ENCODE results near the gene ORC3.

Gene ORC3

DNA sequence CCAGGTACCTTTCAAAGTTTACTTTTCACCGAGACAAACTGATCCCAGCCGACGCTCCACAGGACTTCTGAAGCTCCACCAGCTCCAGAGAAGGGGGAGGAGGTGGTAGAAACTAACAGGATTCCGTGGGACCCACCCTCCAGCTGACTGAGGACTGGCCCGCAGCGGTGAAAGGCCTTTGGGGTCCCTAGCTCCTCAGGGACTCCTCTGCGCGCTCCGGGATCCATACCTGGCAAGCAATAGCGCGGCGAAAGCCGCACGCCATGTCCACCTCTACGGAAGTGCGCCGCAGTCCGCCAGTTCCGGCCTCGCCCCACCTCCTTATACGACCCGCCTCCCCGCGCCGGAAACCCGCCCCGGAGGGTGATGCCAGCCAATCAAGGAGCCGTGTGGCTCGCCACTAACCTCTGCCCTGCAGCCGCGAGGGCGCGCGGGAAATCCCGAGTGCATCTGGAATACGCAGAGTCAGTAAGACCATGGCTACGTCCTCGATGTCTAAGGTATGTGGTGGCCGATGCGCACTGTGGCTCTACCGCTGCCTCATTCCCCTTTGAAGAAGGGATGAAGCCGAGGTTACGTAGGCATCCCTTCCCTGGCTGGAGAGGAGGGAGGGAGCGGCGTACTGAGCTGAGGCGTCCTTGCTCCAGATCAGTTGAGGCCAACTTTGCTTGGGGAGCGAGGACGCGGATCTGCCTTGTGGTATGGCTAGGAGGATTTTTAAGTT, at the start of gene ORC3, which contains the start of gene RARS2:
Gene ORC3 (plus strand): TSS at position 443 of the 724 bp plus-strand sequence. CDS start 34 bp downstream, at position 477.
Gene RARS2 (minus strand): TSS at position 295 of the 724 bp plus-strand sequence. CDS start 30 bp downstream, at position 265.
- peak; percentile 72 for DNase-seq

DNA sequence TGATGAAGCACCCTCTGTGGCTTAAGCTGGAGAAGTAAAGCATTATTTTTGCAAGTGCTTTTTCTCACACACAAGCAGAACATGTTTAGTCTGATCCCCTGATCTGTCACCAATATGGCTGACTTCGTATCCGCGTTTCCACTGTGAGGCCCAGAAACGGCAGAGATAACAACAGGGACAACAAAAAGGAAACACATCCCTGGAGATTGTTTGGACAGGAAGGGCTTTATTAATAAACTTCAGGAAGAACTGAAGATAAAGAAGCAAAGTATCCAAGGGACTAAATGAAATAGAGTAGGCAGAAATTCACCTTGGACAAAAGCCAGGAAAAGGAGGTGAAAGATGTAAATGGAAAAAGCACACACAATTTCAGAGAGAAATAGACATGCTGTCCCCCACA, 49.4 kb upstream of the ORC3 start:
- no peak for DNase-seq

DNA sequence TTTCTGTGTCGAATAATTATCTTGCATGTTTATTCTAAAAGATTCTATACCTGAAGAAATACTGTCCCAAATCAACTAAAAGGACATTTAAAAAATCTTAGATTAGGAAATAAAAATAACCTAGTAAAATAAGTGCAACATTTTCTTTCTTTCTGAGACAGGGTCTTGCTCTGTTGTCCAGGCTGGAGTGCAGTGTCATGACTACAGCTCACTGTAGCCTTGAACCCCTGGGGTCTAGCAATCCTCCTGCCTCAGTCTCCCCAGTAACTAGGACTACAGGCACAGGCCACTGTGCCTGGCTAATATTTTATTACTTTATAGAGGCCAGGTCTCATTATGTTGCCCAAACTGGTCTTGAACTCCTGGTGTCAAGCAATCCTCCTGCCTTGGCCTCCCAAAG, 48.9 kb upstream of the ORC3 start:
- no peak for DNase-seq

DNA sequence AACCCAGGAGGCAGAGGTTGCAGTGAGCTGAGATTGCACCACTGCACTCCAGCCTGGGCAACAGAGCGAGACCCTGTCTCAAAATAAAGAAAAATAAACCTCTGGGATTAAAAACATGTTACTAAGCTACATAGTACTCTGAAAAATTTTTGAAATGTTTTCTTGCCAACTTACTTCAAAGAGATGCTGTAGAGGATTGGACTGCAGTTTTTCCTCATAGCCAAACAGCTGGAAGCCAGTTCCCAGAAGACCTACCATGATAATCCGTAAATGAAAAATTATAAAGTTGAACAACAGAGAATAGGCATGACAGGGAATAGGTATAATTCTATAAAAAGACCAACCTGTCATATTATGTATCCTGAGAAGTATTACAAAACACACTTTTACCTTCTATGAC, 48.2 kb upstream of the ORC3 start:
- no peak for DNase-seq

DNA sequence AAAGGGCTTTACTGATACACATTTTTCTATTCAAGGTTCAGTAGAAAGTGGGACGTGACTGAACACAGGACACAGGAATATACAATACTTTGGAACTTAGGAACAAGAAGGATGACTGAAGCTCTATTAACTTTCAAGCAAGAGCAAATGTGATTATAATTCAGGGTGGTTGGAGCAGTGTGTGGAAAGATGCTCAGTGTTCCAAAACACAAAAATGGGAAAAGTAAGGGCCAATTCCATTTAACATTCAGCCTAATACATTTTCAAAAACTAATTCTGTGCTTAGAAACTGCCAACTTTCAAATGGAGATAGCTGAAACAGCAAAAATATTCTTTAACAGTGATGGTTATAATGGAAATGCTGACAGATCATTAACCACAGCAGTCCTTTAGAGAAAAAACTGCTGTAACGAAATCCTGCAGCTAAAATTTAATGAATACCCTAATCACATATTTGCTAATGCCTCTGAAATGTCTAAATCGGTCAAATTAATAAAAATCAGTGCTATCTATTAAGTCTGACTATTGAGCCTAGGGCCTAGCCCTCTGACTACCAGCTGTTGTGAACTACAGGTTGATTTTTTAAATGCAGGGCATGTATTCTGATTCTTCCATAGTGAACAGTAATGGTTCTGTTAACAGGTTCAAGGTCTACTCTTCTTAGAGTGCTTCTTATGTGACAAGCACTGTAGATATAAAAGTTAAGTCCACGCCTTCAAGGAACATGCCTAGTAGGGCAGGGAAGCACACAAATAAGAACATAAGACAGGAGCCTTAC, 46.0 kb upstream of the ORC3 start:
- no peak for DNase-seq

DNA sequence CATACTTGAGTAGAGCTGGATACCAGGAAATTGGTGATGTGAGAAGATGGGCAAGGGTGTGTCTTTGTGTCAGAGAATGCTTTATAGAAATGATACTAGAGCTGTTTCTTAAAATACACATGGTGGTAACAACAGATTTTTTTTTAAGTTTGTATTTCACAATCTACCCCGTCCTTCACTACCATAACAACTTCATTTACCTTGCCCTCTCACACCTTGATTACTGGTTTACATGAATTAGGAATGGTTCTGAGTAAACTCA, 45.5 kb upstream of the ORC3 start:
- DNase-seq: no peak

DNA sequence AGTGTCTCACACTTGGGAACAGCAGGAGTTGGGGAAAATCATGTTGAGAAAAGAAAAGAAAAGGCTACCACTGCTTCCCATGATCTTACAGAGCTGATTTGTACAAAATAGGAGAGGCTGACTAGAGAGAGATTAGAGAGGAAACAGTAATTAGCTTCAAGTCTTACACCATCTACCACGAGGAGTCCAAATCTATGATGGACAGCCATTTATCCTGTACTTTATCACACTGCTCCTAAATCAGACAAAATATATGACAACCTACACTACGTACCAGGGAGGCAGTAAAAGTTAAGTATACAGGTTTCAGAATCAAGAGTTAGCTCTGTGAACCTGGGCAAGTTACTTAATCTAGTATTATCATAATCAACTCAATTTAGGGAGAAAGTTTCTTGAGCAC, 38.1 kb upstream of the ORC3 start:
- DNase-seq: no peak

DNA sequence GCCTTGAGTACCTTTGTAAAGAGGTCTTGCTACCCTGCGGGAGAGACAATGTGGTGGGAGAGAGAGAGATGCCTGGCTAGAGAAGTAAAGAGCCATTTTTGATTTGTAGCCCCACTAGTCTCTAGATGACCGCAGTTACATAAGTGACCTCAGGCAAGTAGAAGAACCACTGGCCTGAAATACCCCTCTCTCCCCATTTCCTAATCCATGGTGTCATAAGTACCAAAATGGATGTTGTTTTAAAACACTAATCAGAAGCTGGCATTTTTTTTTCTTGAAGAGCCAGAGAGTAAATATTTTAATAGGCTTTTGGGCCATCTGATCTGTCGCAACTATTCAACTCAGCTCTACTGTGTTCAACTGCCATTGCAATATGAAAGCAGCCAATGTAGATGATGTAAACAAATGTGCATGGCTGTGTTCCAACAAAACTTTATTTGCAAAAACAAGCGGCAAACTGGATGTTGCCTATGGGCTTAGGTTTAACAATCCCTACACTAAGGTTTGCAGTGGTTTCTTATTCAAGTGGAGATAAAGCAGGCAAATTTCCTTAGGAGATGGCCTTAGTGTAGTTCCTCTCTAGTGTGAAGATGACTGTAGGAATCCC, 36.7 kb upstream of the ORC3 start:
- no peak for DNase-seq

DNA sequence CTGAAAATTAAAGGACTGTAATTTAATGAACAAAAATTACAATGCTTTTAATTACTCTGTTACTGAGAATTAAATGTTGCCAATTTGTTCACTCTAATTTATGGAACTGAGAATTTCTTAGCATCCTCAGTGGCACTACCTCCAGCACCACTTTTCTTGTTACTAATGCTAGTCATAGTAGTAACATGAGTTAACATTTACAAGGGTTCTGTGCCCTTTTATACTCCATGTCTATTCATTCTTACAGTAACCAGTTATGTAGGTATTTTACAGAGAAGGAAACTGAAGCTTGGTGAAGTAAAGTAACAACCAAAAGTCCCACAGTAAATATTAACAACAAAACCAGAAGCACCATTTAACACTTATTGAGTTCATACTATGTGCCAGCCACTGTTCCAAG, 34.4 kb upstream of the ORC3 start:
- DNase-seq: no peak

DNA sequence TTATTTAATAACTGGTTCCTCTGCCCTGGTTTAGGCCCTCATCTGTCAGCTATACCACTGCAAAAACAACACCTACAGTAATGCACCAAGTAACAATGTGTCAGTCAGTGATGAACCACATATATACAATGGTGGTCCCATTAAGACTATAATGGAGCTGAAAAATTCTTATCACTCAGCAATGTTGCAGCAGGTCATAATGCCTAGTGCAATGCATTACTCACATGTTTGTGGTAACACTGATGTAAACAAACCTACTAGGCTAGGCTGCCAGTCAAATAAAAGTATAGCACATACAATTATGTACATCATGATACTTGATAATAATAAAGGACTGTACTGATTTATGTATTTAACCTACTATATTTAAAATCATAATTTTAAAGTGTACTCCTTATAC, 31.5 kb upstream of the ORC3 start:
- no peak for DNase-seq

DNA sequence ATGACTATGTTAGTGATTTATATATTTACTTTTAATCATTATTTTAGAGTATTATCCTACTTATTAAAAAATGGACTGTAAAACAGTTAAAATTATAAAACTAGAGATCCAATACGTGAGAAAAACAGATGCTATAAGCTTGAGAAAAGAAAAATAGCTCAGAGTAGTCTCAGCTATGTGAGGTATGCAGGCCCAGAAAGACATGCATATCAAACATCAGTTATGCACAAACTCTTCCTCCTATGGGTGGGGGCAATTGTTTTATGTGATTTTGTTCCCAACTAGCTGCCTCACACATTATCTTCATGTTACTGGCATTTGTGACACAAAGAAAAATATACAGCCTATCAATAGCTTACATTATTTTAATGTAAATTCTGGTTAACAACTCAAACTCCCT, 28.9 kb upstream of the ORC3 start:
- DNase-seq: no peak

DNA sequence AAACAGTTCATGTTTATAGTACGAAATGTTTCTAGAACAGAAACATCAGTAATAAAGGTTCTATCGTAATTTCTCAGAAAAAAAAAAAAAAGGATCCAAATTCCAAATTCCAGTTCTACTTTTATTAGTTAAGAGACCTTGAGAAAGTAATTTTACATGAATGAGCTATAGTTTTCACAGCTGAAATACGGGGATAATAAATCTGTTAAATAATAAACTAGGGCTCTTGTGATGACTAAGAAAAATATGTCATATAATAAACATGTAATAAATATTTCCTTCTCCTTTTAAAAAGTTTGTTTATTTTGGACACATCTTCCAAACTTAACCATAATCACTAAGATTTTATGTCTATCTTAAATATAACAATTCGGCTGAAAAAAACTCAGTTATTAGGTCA, 17.9 kb upstream of the ORC3 start:
- no peak for DNase-seq

DNA sequence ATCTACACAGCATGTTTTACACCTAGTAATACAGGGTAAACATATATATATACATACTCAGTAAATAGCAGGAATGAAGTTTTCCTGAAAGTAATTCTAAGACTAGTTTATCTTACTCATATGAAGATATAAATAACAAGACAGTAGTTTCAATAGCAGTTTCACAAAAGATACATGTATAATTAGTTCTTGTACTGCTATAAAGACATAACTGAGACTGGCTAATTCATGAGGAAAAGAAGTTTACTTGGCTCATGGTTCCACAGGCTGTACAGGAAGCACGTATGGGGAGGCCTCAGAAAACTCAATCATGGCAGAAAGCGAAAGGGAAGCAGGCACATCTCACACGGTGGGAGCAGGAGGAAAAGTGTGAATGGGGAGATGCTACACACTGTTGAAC, 17.1 kb upstream of the ORC3 start:
- no peak for DNase-seq

DNA sequence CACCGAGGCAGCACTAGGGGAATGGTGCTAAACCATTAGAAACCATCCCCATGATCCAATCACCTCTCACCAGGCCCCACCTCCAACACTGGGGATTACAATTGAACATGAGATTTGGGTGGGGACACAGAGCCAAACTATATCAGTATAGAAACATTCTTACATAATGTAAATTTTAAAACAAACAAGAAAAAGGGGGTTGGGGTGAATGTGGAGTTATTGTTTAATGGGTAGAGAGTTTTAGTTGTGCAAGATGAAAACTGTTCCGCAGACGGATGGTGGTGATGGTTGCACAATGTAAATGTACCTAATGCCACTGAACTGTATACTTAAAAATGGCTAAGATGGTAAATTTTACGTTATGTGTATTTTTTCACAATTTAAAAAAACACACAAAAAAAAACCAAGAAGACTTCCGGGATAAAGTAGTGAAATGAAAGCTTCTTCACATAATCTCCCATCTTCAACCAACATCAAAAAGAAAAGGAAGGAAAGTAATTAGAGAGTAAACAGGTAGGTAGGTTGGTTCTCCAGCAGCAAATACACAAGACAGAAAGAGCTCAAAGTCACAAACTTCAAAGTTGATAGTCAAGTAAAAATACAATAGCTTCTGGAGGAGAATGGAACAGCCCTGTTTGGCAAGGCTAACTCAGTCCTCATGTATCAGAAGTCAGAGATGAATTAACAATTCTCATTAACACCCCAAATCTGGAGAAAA, 16.5 kb upstream of the ORC3 start:
- no peak for DNase-seq

DNA sequence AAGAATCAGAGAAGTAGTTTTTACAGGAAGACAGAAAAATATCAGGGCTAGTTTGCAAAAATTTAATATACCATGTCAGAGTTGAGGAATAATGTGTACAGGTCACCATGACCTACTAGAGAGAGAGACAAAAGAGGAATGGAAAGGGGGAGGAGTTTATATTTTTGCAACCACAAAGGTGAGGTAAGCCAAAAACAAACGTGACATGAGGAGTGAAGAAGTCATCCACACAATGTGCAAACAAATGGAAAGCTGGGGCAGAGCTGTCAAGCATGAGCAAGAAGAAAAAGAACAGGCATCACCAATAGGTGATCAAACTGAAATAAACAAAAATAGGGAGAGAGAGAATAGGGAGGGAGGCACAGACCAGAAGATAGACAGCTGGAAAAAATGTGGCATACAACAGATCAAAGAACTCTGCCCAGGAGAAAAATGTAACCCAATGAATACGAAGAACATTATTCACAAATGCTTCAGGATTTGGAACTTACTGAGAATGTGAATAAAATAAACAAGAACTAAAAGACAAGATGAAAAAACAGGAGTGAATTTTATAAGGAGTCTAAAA, 15.6 kb upstream of the ORC3 start:
- no peak for DNase-seq

DNA sequence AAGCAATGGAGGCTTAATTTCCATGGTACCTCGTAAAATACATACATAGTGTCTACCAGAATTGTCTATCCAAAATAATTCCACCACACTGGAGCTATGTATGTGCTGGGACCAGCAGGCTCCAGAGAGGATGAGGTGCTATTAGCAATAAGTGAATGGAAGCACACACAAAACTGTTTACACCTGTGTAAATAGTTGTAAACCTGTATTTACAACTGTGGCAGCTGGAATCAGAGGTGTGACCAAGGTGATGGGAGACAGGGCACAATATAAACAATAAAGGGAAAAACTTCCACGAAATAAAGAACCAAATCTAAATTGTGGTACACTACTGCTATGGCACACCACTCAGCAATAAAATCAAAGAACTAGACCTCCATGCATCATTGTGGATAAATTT, 14.5 kb upstream of the ORC3 start:
- DNase-seq: no peak

DNA sequence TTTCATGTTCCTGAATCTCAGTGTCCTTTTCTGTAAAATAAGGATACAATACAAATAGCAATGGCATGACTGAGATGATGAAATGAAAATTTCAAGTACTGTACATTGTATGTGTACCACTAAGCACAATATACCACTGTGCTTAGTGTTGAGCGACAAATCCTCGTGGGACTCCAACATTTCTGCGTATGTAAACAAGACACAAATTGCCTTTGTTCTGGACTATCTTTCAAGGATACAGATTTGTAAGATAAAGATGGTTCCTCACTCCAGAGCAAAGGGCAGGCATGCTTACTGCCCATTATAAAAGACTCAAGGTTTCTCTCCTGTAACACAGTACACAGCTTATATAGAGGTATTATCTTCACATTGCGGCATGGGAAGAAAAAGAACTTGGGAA, 6.1 kb upstream of the ORC3 start:
- DNase-seq: no peak

DNA sequence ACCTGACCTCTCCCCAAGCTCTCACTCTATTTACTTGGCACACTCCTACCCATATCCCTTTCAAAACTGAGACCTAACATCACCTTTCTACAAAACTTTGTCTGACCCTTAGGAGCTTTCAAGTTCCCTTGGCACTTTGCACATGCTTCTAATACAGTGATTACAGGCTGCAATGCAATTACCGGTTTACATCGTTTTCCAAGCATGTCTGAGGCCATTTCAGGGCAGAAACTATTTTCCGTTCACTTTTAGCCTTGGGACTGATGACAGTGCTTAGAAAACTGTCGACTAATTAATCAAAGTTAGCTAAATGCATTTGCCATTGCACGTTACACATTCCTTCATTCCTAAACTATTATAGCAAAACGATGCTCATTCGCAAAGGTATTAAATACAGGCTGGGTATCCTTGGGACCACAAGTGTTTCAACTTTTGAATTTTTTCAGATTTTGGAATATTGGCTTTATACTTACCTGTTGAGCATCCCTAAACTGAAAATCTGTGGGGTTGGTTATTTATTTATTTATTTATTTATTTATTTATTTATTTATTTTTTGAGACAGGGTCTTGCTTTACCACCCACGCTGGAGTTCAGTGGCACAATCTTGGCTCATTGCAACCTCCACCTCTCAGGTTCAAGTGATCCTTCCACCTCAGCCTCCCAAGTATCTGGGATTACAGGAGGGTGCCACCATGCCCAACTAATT, 3.4 kb upstream of the ORC3 start:
- DNase-seq: no peak

DNA sequence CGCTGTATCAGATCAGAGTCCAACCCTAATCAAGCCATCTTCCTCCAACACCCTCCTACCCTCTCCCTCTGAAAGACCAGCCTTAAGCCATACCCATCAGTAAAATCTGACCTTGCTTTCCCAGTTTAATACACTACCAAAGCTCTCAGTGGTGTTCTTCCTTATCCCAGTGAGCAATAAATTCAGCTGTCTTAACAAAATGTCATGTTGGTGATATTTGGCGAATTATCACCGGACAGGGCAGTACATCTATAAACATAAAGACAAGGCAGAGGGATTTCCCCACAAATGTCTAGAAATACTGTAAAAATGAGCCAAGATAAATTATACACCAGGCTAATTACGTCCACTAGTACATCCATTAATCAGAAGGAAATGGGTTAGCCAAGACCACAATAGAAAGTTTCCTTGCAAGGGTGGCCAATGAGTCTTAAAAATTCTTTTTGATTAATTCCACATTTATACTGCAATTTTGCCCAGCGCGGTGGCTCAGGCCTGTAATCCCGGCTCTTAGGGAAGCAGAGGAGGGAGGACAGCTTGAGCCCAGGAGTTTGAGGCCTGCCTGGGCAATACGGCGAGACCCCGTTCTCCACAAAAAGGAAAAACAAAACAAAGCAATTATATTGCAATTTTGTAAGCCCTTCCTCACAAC, 1.1 kb upstream of the ORC3 start:
- no peak for DNase-seq

DNA sequence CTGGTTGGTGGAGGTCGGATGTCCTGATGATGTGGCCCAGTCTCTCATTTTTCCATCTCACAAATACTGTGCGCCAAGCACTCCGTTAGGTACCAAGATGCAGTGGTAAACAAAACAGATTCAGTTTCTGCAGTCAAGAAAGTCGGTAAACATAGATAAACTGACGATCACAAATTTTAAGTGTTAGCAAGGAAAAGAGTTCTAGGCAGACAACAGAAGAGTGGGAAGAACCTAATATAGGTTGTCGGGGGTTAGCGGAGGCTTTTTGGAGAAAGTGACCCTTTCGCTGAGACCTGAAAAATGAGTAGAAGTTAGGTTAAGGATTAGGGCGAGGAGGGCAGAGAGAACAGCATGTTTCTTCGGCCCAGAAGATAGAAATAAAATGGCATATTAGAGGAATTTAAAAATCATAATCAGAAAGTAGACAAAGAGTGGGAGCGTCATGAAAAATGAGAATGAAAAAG, 514 bp downstream of the ORC3 start:
- no peak for DNase-seq

DNA sequence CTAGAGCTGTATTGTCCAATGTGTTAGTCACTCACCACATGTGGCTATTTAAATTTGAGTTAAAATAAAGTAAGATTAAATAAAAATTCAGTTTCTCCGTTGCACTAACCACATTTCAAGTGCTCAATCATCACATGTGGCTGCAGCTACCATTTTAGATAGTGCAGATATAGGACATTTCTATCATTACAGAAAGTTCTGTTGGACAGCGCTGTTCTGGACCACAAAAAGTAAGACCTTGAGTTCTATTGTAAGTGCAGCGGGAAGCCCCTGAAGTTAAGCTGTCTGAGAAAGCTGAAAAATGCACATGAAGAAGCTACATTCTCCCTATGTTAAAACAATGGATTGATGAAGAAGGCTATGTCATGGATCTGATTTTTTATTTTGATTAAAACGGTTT, 1.1 kb downstream of the ORC3 start:
- no peak for DNase-seq

DNA sequence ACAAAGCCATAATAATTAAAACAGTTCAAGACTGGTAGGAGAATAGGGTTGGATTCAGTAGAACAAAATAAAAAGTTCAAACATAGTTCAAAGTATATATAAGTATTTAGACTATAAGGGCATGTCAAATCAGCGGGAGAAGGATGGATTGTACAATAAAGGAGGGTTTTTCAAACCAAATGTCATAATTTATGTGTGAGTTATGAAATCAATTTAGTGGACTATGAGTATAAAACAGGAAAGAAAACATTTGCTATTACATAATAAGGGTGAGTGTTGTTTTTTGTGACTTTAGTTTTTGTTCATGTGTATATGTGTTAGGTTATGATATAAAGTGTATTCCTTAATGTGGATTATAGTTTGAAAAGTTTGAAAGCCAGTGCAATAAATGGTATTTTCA, 10.6 kb downstream of the ORC3 start:
- DNase-seq: no peak
